ENCODE results near the gene UBE4B. TPM values are rescaled to one million over a fixed set of nuclear protein-coding genes. Genes with fewer than 3 reads are reported as not detected.
"Not testable (repeated sequence)": the region's sequence is repeated elsewhere in the genome, so short reads cannot be mapped to it uniquely, and the experiment has no call there.

The UBE4B gene
- total and polyA plus RNA-seq, 9 donors, result 27.3 to 45.1 (median 41.4) TPM

DNA sequence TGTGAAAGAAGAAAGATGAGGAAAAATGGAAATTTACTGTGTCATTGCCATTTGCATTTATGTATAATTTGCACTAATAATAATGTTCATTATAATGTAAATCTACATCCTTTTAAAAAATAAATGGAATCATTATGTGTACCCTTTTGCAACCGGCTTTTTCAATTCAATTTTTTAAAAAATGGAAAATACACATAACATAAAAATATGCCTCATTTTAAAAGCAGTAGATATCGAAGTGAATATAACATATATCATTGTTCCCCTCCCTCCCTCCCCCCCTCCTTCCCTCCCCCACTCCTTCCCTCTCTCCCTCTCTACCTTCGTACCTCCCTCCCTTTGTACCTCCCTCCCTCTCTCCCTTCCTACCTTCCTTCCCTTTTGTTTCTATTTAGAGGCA is 33.0 kb downstream of the UBE4B start:
- Histone ChIP-seq H3K9me3 (replicated peaks; ENCODE audit: control insufficient read depth, low read depth, low read length) (no peaks in the 10 kb centered on the region), H3K4me3 (ENCODE audit: low read length) (no peak overlapping the region), H3K4me1 (ENCODE audit: control insufficient read depth, insufficient read depth, low read length) (peaks cover 6% of the 10 kb centered on the region), H3K27ac (ENCODE audit: low read length) (no peak overlapping the region), H3K27me3 (ENCODE audit: control insufficient read depth, insufficient read depth, low read length) (no peaks in the 10 kb centered on the region), H3K36me3 (ENCODE audit: control insufficient read depth, insufficient read depth, low read length) (peaks cover 3% of the 10 kb centered on the region)
- WGBS (ENCODE audit: insufficient coverage), result no CpG with 5 or more reads among the region's 3 CpGs
- no peak for DNase-seq

DNA sequence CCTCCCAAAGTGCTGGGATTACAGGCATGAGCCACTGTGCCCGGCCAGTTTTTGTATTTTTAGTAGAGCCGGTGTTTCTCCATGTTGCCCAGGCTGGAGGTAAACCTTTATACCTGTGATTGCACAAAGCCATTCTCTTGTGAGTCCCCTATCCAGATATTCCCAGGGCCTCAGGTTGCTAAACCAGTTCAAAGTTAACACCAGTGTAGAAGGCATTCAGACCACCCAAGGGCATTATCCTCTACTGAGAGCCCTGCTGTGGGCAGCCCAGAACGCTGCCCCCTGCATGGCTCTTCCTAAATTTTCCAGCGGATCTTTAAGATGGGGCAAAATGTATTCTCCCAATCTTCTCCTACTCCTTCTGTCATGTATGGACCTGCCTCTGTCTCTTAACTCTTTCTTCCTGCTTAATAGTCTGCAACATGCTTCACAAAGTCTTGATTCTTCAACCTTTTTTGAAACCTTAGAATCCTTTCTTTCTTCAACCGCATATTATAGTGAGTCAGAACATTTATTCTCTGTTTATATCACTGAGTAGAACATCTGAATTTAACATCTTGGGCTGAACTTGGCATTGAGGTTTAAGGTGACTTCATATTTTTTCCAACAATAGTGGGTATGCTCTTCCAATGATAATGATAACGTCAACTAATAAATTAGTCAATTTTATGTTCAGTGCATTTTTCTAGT is 36.0 kb downstream of the UBE4B start:
- no peak overlapping the region for H3K27ac ChIP-seq (ENCODE audit: low read length)
- H3K27me3 ChIP-seq (ENCODE audit: control insufficient read depth, insufficient read depth, low read length), result no peaks in the 10 kb centered on the region
- H3K4me1 ChIP-seq (ENCODE audit: control insufficient read depth, insufficient read depth, low read length), result peaks cover 6% of the 10 kb centered on the region
- H3K4me3 ChIP-seq (ENCODE audit: low read length), result no peak overlapping the region
- WGBS (ENCODE audit: insufficient coverage), result 85% methylated on average over 4 of the region's 6 CpGs
- no peaks in the 10 kb centered on the region for H3K9me3 ChIP-seq (replicated peaks; ENCODE audit: control insufficient read depth, low read depth, low read length)
- peaks cover 7% of the 10 kb centered on the region for H3K36me3 ChIP-seq (ENCODE audit: control insufficient read depth, insufficient read depth, low read length)
- peak; percentile 36 for DNase-seq

DNA sequence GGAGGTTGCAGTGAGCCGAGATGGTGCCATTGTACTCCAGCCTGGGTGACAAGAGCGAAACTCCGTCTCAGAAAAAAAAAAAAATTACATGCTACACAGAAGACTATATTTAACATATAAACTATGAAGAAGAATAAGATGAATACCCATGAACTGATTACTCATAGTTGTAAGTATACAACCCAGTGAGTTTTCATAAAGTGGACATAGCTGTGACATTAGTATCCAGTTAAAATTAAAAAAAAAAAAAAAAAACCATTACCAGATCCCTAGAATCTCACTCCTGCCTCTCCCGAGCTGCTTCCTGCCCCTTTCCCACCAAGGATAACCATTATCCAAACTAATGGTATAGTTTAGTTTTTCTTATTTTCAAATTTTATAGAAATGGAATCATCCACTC is 37.4 kb downstream of the UBE4B start:
- no CpG with 5 or more reads among the region's 4 CpGs for WGBS (ENCODE audit: insufficient coverage)
- Histone ChIP-seq H3K27ac (ENCODE audit: low read length) (no peak overlapping the region), H3K27me3 (ENCODE audit: control insufficient read depth, insufficient read depth, low read length) (no peaks in the 10 kb centered on the region), H3K9me3 (replicated peaks; ENCODE audit: control insufficient read depth, low read depth, low read length) (no peaks in the 10 kb centered on the region), H3K4me3 (ENCODE audit: low read length) (no peak overlapping the region), H3K36me3 (ENCODE audit: control insufficient read depth, insufficient read depth, low read length) (peaks cover 12% of the 10 kb centered on the region), H3K4me1 (ENCODE audit: control insufficient read depth, insufficient read depth, low read length) (peaks cover 6% of the 10 kb centered on the region)
- DNase-seq, result no peak

DNA sequence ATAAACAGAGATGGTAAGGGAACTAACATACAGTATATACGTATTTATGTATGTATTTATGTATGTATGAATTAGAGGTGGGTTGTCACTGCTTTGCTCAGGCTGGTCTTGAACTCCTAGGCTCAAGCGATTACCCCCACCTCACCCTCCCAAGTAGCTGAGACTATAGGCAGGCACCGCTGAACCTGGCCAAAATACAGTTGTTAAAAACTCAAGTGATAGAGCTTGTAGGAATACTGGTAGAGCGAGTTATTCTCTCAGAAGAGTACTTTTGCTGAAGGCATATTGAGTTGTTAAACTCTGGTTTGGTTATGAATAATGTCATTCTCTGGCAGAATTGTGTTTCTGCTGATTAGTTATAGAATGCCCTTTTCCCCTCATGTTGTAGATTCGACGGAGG is 38.9 kb downstream of the UBE4B start:
- no peaks in the 10 kb centered on the region for H3K27me3 ChIP-seq (ENCODE audit: control insufficient read depth, insufficient read depth, low read length)
- H3K4me3 ChIP-seq (ENCODE audit: low read length), result no peak overlapping the region
- WGBS (ENCODE audit: insufficient coverage), result no CpG with 5 or more reads among the region's 6 CpGs
- peaks cover 17% of the 10 kb centered on the region for H3K36me3 ChIP-seq (ENCODE audit: control insufficient read depth, insufficient read depth, low read length)
- H3K27ac ChIP-seq (ENCODE audit: low read length), result no peak overlapping the region
- H3K9me3 ChIP-seq (replicated peaks; ENCODE audit: control insufficient read depth, low read depth, low read length), result no peaks in the 10 kb centered on the region
- no peak for DNase-seq
- peaks cover 4% of the 10 kb centered on the region for H3K4me1 ChIP-seq (ENCODE audit: control insufficient read depth, insufficient read depth, low read length)

DNA sequence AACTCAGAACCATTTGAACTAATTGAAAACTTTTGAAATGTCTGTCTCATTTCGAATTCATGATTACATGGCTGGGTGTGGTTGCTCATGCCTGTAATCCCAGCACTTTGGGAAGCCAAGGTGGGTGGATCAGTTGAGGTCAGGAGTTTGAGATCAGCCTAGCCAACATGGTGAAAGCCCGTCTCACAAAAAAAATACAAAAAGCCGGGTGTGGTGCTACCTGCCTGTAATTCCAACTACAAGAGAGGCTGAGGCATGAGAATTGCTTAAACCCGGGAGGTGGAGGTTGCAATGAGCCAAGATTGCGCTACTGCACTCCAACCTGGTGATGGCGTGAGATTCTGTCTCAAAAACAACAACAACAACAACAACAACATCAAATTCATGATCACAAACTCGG is 40.6 kb downstream of the UBE4B start:
- not testable (repeated sequence) for H3K4me1 ChIP-seq (ENCODE audit: control insufficient read depth, insufficient read depth, low read length); H3K27me3 ChIP-seq (ENCODE audit: control insufficient read depth, insufficient read depth, low read length); DNase-seq; H3K9me3 ChIP-seq (replicated peaks; ENCODE audit: control insufficient read depth, low read depth, low read length); H3K27ac ChIP-seq (ENCODE audit: low read length); H3K4me3 ChIP-seq (ENCODE audit: low read length)
- peaks cover 24% of the 10 kb centered on the region for H3K36me3 ChIP-seq (ENCODE audit: control insufficient read depth, insufficient read depth, low read length)
- WGBS (ENCODE audit: insufficient coverage), result 91% methylated on average over 6 of the region's 7 CpGs

DNA sequence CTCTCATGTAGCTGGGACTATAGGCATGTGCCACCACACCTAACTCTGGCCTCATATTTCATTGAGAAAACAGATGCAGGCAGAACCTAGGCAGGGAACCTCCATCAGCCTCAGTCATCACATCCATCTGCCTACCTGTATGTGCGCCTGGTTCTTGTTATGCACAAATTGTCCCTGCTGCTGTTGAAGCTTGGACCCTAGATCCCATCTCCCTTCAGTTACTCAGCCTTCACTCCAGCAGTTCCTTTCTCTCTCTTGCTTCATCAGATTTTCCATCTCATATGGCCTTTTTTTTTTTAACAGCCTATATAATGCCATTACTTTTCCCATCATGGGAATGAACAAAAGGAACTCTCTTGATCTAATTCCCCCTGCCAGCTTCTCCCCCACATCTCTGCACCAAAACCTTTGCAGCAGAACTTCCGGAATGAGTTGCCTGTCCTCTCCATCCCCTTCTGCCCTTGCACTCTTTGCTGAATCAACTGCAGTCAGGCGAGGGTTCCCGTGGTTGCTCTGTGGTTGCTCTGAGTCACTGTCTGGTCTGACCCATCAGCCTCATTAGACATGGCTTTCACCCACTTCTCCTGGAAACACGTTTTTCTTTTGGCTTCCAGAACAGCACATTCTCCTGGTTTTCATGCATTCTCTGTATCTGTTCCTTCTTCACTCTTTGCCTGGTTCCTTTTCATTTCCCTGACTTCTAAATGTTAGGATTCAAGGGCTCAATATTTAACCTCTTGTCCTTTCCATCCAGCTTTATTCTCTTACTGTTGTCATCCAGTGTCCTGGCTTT is 41.5 kb downstream of the UBE4B start:
- no peaks in the 10 kb centered on the region for H3K4me1 ChIP-seq (ENCODE audit: control insufficient read depth, insufficient read depth, low read length)
- no peak overlapping the region for H3K4me3 ChIP-seq (ENCODE audit: low read length)
- no peak overlapping the region for H3K27ac ChIP-seq (ENCODE audit: low read length)
- H3K9me3 ChIP-seq (replicated peaks; ENCODE audit: control insufficient read depth, low read depth, low read length), result no peaks in the 10 kb centered on the region
- H3K36me3 ChIP-seq (ENCODE audit: control insufficient read depth, insufficient read depth, low read length), result peaks cover 28% of the 10 kb centered on the region
- H3K27me3 ChIP-seq (ENCODE audit: control insufficient read depth, insufficient read depth, low read length), result no peaks in the 10 kb centered on the region
- WGBS (ENCODE audit: insufficient coverage), result 70% methylated on average over 5 of the region's 5 CpGs
- peak; percentile 19 for DNase-seq

DNA sequence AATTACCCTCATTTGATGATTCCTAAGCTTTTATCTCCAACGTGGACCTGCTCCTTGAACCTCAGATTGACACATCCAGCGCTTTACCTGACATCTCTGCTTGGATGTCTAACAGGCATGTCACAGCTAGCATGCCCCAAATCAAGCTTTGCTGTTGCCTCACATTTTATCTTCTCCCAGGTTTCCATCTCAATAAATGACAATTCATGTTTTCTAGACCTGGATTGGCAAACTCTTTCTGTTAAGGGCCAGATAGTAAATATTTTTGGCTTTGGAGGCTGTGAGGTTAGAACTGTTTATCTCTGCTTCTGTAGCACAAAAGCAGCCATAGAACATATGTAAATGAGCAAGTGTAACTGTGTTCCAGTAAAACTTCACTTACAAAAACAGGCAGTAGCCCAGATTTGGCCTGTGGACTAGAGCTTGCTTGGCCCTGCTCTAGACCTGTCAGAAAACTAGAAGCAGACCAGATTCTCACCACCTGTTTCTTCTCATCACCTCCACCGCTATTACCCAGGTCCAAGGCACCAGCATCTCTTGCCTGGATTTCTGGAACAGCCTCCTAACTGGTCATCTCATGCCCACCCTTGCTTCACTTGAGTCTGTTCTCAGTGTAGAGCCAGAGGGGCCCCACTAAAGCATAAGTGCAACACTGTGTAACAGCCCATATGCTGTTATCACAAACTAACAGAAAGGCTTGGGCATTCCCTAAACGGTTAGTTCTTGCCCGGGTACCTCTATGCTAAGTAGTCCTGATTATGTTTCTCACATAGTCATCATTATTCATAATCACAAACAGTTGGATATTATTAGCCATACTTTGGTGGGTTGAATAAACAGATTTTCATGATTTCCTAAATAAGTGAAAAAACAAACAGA is 42.3 kb downstream of the UBE4B start:
- WGBS (ENCODE audit: insufficient coverage), result 69% methylated on average over 3 of the region's 5 CpGs
- Histone ChIP-seq H3K9me3 (replicated peaks; ENCODE audit: control insufficient read depth, low read depth, low read length) (no peaks in the 10 kb centered on the region), H3K4me1 (ENCODE audit: control insufficient read depth, insufficient read depth, low read length) (no peaks in the 10 kb centered on the region), H3K27me3 (ENCODE audit: control insufficient read depth, insufficient read depth, low read length) (no peaks in the 10 kb centered on the region), H3K27ac (ENCODE audit: low read length) (no peak overlapping the region), H3K36me3 (ENCODE audit: control insufficient read depth, insufficient read depth, low read length) (peaks cover 28% of the 10 kb centered on the region), H3K4me3 (ENCODE audit: low read length) (no peak overlapping the region)
- DNase-seq, result no peak

DNA sequence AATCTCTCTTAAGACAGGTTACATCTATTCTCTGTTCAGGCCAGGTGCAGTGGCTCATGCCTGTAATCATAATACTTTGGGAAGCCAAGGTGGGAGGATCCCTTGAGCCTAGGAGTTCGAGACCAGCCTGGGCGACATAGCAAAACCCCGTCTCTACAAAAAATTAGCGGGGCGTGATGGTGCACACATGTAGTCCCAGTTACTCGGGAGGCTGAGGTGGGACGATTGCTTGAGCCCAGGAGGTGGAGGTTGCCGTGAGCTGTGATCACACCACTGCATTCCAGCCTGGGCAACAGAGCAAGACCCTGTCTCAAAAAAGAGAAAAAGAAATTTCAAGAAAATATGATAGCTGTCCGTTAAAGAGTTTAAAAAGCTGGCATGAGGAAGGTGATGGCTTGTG is 43.0 kb downstream of the UBE4B start:
- no peaks in the 10 kb centered on the region for H3K27me3 ChIP-seq (ENCODE audit: control insufficient read depth, insufficient read depth, low read length)
- H3K4me3 ChIP-seq (ENCODE audit: low read length), result no peak overlapping the region
- H3K27ac ChIP-seq (ENCODE audit: low read length), result no peak overlapping the region
- 92% methylated on average over 8 of the region's 9 CpGs for WGBS (ENCODE audit: insufficient coverage)
- no peak for DNase-seq
- no peaks in the 10 kb centered on the region for H3K9me3 ChIP-seq (replicated peaks; ENCODE audit: control insufficient read depth, low read depth, low read length)
- no peaks in the 10 kb centered on the region for H3K4me1 ChIP-seq (ENCODE audit: control insufficient read depth, insufficient read depth, low read length)
- H3K36me3 ChIP-seq (ENCODE audit: control insufficient read depth, insufficient read depth, low read length), result peaks cover 30% of the 10 kb centered on the region

DNA sequence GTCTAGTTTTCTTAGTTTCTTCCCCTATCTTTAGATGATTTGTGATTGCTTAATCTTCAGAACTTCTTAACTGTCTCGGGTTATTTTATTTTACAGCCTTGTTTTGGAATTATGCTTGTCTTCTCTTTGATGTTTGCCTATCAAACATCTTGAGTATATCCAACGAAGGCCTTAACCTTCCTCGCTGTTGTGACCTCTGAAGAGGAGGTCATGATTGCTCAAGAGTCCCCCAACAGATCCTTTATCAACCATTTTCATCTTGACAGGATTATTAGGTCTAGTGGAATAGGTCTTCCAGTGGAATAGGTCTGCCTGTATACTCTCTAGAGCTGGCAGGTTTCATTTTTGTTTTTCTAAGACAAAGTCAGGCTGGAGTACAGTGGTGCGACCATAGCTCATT is 45.7 kb downstream of the UBE4B start:
- no peaks in the 10 kb centered on the region for H3K9me3 ChIP-seq (replicated peaks; ENCODE audit: control insufficient read depth, low read depth, low read length)
- no peak overlapping the region for H3K4me3 ChIP-seq (ENCODE audit: low read length)
- WGBS (ENCODE audit: insufficient coverage), result 100% methylated on average over 1 of the region's 4 CpGs
- no peak overlapping the region for H3K27ac ChIP-seq (ENCODE audit: low read length)
- no peak for DNase-seq
- H3K27me3 ChIP-seq (ENCODE audit: control insufficient read depth, insufficient read depth, low read length), result no peaks in the 10 kb centered on the region
- H3K36me3 ChIP-seq (ENCODE audit: control insufficient read depth, insufficient read depth, low read length), result peaks cover 23% of the 10 kb centered on the region
- H3K4me1 ChIP-seq (ENCODE audit: control insufficient read depth, insufficient read depth, low read length), result no peaks in the 10 kb centered on the region

DNA sequence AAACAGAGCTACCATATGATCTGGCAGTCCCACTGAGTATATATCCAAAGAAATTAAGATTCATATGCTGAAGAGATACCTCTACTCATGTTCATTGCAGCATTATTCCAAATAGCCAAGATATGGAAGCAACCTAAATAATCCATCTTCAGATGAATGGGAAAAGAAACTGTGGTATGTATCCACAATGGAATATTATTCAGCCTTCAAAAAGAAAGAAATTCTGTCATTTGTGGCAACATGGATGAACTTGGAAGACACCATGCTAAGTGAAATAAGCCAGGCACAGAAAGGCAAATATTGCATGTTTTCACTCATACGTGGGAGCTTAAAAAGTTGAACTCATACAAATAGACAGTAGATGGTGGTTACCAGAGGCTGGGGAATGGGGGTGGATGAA is 47.8 kb downstream of the UBE4B start:
- no peaks in the 10 kb centered on the region for H3K9me3 ChIP-seq (replicated peaks; ENCODE audit: control insufficient read depth, low read depth, low read length)
- WGBS (ENCODE audit: insufficient coverage), result 100% methylated on average over 1 of the region's 1 CpG
- DNase-seq, result no peak
- H3K36me3 ChIP-seq (ENCODE audit: control insufficient read depth, insufficient read depth, low read length), result peaks cover 17% of the 10 kb centered on the region
- H3K27ac ChIP-seq (ENCODE audit: low read length), result no peak overlapping the region
- no peaks in the 10 kb centered on the region for H3K27me3 ChIP-seq (ENCODE audit: control insufficient read depth, insufficient read depth, low read length)
- no peak overlapping the region for H3K4me3 ChIP-seq (ENCODE audit: low read length)
- no peaks in the 10 kb centered on the region for H3K4me1 ChIP-seq (ENCODE audit: control insufficient read depth, insufficient read depth, low read length)
